Heart left ventricle (tissue), 16 donors: ENCODE results near the gene TAS1R3. TPM values are rescaled to one million over a fixed set of nuclear protein-coding genes. Genes with fewer than 3 reads are reported as not detected.

Experiments
- ATAC-seq, 4 donors: fragments of 200-7000 bp; cut with Tn5 transposase; one replicate each; pipeline ENCODE4 v1.9.1; 2020 to 2022; ENCODE audit warnings: moderate library complexity in 4 of 4, mild to moderate bottlenecking in 3 of 4, moderate number of reproducible peaks in 1 of 4
- DNase-seq, 5 donors: peaks; one replicate each; pipeline ENCODE4 v3.0.0-alpha.2; 2020
- H3K27ac ChIP-seq, 12 donors: fragments of 200-600 bp; sonication (generic) in 4 of 12; one replicate each; pipeline versions ENCODE4 v1.5.0 to v1.8.0; 2016 to 2022; ENCODE audit warnings: mild to moderate bottlenecking in 2 of 12
- H3K27me3 ChIP-seq, 9 donors: fragments of 200-600 bp; sonication (generic) in 2 of 9; one replicate each; pipeline versions ENCODE4 v1.5.1 to v1.8.0; 2016 to 2022; ENCODE audit warnings: mild to moderate bottlenecking in 3 of 9
- H3K36me3 ChIP-seq, 9 donors: fragments of 200-600 bp; sonication (generic) in 2 of 9; one replicate each; pipeline versions ENCODE4 v1.5.0 to v1.8.0; 2018 to 2022; ENCODE audit warnings: mild to moderate bottlenecking in 2 of 9
- H3K4me1 ChIP-seq, 12 donors: fragments of 200-600 bp; sonication (generic) in 4 of 12; one replicate each; pipeline versions ENCODE4 v1.5.0 to v1.8.0; 2016 to 2022; ENCODE audit warnings: mild to moderate bottlenecking in 3 of 12
- H3K4me3 ChIP-seq, 12 donors: fragments of 200-600 bp; sonication (generic) in 4 of 12; one replicate each; pipeline versions ENCODE4 v1.5.0 to v1.8.0; 2017 to 2022; ENCODE audit warnings: mild to moderate bottlenecking in 9 of 12, moderate library complexity in 4 of 12
- H3K9me3 ChIP-seq, 12 donors: fragments of 200-600 bp; sonication (generic) in 4 of 12; one replicate each; pipeline versions ENCODE4 v1.5.0 to v1.8.0; 2016 to 2022; ENCODE audit warnings: mild to moderate bottlenecking in 1 of 12
- CTCF ChIP-seq, 12 donors: fragments of 200-600 bp; sonication (generic) in 4 of 12; IDR thresholded peaks; one replicate each; pipeline versions ENCODE4 v1.5.0 to v1.8.0; 2018 to 2022; ENCODE audit warnings: antibody characterized with exemption in 12 of 12, mild to moderate bottlenecking in 5 of 12
- POLR2A ChIP-seq, 2 donors: fragments of 450-650 bp; IDR thresholded peaks; one replicate each; pipeline ENCODE4 v1.6.1; 2017; ENCODE audit warnings: antibody characterized with exemption in 2 of 2, mild to moderate bottlenecking in 2 of 2, moderate library complexity in 2 of 2
- WGBS, 4 donors: extraction: QIAGEN DNeasy Blood & Tissue Kit in 2 of 4; methylation state at CpG; one replicate each; pipeline versions ENCODE4 v1.1.5 to v1.1.7; 2013 to 2018; 5-methylcytosine and 5-hydroxymethylcytosine counted together
- intact Hi-C, 10 donors: fragments of 100-400 bp; cut with DNase I; formaldehyde crosslinking; loops; one replicate each; pipeline versions ENCODE4 v1.11.1 to v1.14.2; 2022
- polyA plus RNA-seq, 2 donors: library from polyadenylated mRNA; stranded (reverse); fragments of 200-250 nt; gene quantifications; one replicate each; pipeline ENCODE4 v1.2.3, GENCODE V29; 2013
- total RNA-seq, 9 donors: library from RNA; depleted of rRNA in 2 of 9; stranded (reverse); fragments of >200 nt in 2 of 9; fragmentation: NEBNext Ultra II Directional in 3 of 9; extraction: Animal tissue kit (Norgen Biotek cat#: 25700) in 3 of 9; gene quantifications; one replicate each; pipeline versions ENCODE4 v1.1.0 to v1.2.4, GENCODE V29; 2016 to 2023
- donor health status: ischemic (EF 13 %, LVEDD 7.1; RV severe dilation, severe dysfunction).
- donor health status: healthy with polysubstance abuse.
- donor health status: DM: no; HTN: yes; CAD: no.
- donor health status: DM: no; HTN: no; CAD: no.
- donor health status: ischemic (EF 25% LVEDD 6.9; RV normal size, moderate dysfunction).
- donor health status: ischemic (EF 25% LVEDD 5.7; RV mildly dilated, moderate dysfunction).
- donor health status: healthy.
- donor health status: DM: yes; HTN: yes; CAD: no.
- donor health status: ischemic (EF 35%, LVEDD 5.7; RV mildly dilated, moderate dysfunction).
- donor health status: nonischemic (EF 11% LVEDD 7.7; RV severe dilation, severe dysfunction).
- donor health status: DM: yes; HTN: yes; CAD: no.
- donor health status: PGD.
- donor health status: ischemic (EF 29% LVEDD 5.4; RV normal size, mild dysfunction).
- donor health status: nonischemic (EF 23%, LVEDD 6.1; RV moderate dilation, normal function).

The TAS1R3 gene
- total and polyA plus RNA-seq, 11 donors, result 0.21 to 1.3 (median 0.38) TPM

GRCh38 chr1:1342584-1343115 lies 11.6 kb downstream of the TAS1R3 start:
- 78 to 86% (median 84%) methylated on average over 17 to 18 of the region's 18 CpGs for WGBS, 4 donors
- no peak for ATAC-seq
- intact Hi-C loops, result no loop called here

GRCh38 chr1:1343811-1344421 lies 12.8 kb downstream of the TAS1R3 start:
- H3K36me3 ChIP-seq, result peaks cover 0 to 27% (median 21%) of the 10 kb centered on the region in 9 donors
- peaks cover 3 to 59% (median 35%) of the 10 kb centered on the region in 12 donors for H3K4me1 ChIP-seq
- no peak for ATAC-seq
- no peaks in the 10 kb centered on the region for H3K27me3 ChIP-seq
- H3K27ac ChIP-seq, result peak overlapping the region in 1 of 12 donors; percentile 2
- no peak overlapping the region for H3K4me3 ChIP-seq
- intact Hi-C loops, result no loop called here
- no peak for TF ChIP-seq CTCF (IDR thresholded peaks at IDR 0.05)
- no peak for TF ChIP-seq POLR2A (IDR thresholded peaks at IDR 0.05)
- WGBS, 4 donors, result 73 to 91% (median 84%) methylated on average over 15 to 24 of the region's 24 CpGs
- H3K9me3 ChIP-seq, result no peaks in the 10 kb centered on the region
- DNase-seq, result no peak

More at GRCh38 chr1:1342584-1343115, 11.6 kb downstream of the TAS1R3 start:
- Histone ChIP-seq H3K4me1 (peaks cover 0 to 48% (median 29%) of the 10 kb centered on the region in 12 donors), H3K36me3 (peaks cover 0 to 40% (median 33%) of the 10 kb centered on the region in 9 donors), H3K27ac (no peak overlapping the region), H3K27me3 (no peaks in the 10 kb centered on the region), H3K9me3 (no peaks in the 10 kb centered on the region), H3K4me3 (no peak overlapping the region)
- TF ChIP-seq CTCF (IDR thresholded peaks at IDR 0.05), result no peak
- TF ChIP-seq POLR2A (IDR thresholded peaks at IDR 0.05), result no peak
- no peak for DNase-seq

GRCh38 chr1:1344655-1345361 lies 13.7 kb downstream of the TAS1R3 start:
- 77 to 90% (median 81%) methylated on average over 5 to 15 of the region's 15 CpGs for WGBS, 4 donors
- no peak overlapping the region for H3K4me3 ChIP-seq
- H3K27ac ChIP-seq, result no peak overlapping the region
- no peak for DNase-seq
- H3K9me3 ChIP-seq, result no peaks in the 10 kb centered on the region
- no peak for ATAC-seq
- peaks cover 0 to 19% (median 14%) of the 10 kb centered on the region in 9 donors for H3K36me3 ChIP-seq
- H3K4me1 ChIP-seq, result peaks cover 3 to 59% (median 35%) of the 10 kb centered on the region in 12 donors
- intact Hi-C loops, result no loop called here
- TF ChIP-seq CTCF (IDR thresholded peaks at IDR 0.05), result peak in 4 of 12 donors; percentile 7 to 40 (median 28)
- TF ChIP-seq POLR2A (IDR thresholded peaks at IDR 0.05), result no peak
- no peaks in the 10 kb centered on the region for H3K27me3 ChIP-seq

GRCh38 chr1:1345384-1345783 lies 14.3 kb downstream of the TAS1R3 start:
- H3K9me3 ChIP-seq, result no peaks in the 10 kb centered on the region
- no peaks in the 10 kb centered on the region for H3K27me3 ChIP-seq
- H3K36me3 ChIP-seq, result peaks cover 0 to 14% (median 9%) of the 10 kb centered on the region in 9 donors
- TF ChIP-seq POLR2A (IDR thresholded peaks at IDR 0.05), result no peak
- no peak for TF ChIP-seq CTCF (IDR thresholded peaks at IDR 0.05)
- intact Hi-C loops, result no loop called here
- peaks cover 3 to 59% (median 35%) of the 10 kb centered on the region in 12 donors for H3K4me1 ChIP-seq
- peak overlapping the region in 4 of 12 donors; percentile 4 to 86 (median 32) for H3K27ac ChIP-seq
- DNase-seq (no peak), ATAC-seq (no peak)
- no peak overlapping the region for H3K4me3 ChIP-seq
- 70 to 87% (median 81%) methylated on average over 7 to 16 of the region's 16 CpGs for whole genome bisulfite sequencing, 4 donors
